Measurements from ENCODE around the gene BCAP29.
A peak's percentile ranks its signal among the peaks of the same experiment; 100 is the strongest.

DNA sequence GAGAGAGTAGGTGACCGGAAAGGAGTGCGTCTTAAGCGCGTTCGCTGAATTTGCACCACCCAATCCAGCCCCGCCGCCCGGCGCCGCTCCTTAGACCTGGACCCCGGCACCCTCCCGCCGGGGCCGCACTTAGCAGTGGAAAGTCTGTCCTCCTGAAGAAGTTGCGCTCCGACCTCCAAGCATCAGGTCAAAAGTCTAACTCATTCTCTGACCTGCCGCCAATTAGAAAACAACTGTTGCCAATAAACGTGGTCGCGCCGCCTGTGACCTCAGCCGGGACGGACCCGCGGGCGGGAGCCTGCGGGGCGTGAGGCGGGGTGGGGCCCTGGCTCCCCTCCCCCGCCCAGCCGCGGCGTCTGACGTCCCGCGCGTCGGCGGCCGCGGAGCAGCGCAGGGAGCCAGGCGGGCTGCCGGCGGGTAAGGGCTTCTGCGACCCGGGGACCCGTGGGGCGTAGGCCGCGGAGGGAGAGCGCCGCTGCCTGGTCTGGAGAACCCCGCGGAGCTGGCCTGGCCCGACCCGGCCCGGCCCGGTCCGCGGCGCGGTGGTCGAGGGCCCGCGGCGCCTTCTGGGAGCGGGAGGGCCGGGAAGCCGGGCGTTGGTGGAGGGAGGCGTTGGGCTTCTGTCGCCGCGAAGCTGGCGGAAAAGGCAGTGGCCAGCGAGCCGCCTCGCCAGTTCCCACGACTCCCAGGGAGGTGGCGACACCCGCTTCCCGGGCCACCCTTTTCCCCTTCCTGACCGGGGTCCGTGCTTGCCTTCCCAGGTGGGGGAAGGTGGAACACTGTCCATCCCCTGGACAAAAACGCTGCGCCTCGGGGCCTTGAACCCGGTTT, at the start of gene BCAP29:
- TF ChIP-seq, protein P1, sequence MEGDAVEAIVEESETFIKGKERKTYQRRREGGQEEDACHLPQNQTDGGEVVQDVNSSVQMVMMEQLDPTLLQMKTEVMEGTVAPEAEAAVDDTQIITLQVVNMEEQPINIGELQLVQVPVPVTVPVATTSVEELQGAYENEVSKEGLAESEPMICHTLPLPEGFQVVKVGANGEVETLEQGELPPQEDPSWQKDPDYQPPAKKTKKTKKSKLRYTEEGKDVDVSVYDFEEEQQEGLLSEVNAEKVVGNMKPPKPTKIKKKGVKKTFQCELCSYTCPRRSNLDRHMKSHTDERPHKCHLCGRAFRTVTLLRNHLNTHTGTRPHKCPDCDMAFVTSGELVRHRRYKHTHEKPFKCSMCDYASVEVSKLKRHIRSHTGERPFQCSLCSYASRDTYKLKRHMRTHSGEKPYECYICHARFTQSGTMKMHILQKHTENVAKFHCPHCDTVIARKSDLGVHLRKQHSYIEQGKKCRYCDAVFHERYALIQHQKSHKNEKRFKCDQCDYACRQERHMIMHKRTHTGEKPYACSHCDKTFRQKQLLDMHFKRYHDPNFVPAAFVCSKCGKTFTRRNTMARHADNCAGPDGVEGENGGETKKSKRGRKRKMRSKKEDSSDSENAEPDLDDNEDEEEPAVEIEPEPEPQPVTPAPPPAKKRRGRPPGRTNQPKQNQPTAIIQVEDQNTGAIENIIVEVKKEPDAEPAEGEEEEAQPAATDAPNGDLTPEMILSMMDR (IDR thresholded peaks at IDR 0.05), result peak in 1 of 2 donors; percentile 36
- no peak for TF ChIP-seq EP300 (IDR thresholded peaks at IDR 0.05)

Data from suprapubic skin (tissue), 3 donors.